HG03066 (cell line): ENCODE measurements around the gene PCNX1.

ENCODE experiments used
- ATAC-seq: cut with Tn5 transposase; IDR thresholded peaks from one replicate; pipeline ENCODE4 v1.9.1; 2021; ENCODE audit warnings: low read depth; ENCODE audit not compliant: unreplicated experiment

PCNX1 gene

GRCh38 chr14:70887737-70888499, 19.3 kb upstream of the PCNX1 start:
- ATAC-seq: no peak

GRCh38 chr14:70888681-70889175, 18.5 kb upstream of the PCNX1 start:
- ATAC-seq: no peak

- ATAC-seq: no peak
These were observed 17.7 kb upstream of the PCNX1 start for GRCh38 chr14:70889555-70889954.

GRCh38 chr14:70890826-70891659, 16.2 kb upstream of the PCNX1 start:
- ATAC-seq: no peak

- ATAC-seq: no peak
These were observed 15.5 kb upstream of the PCNX1 start for GRCh38 chr14:70891737-70892136.

GRCh38 chr14:70893062-70893845, 14.0 kb upstream of the PCNX1 start:
- no peak for ATAC-seq

- no peak for ATAC-seq
These were observed 13.4 kb upstream of the PCNX1 start for GRCh38 chr14:70893858-70894291.

GRCh38 chr14:70894868-70895267, 12.4 kb upstream of the PCNX1 start:
- no peak for ATAC-seq

GRCh38 chr14:70896317-70896716, 10.9 kb upstream of the PCNX1 start:
- ATAC-seq: no peak

- no peak for ATAC-seq
These were observed 10.3 kb upstream of the PCNX1 start for GRCh38 chr14:70896981-70897380.

- ATAC-seq: no peak
These were observed 9.8 kb upstream of the PCNX1 start for GRCh38 chr14:70897464-70897863.

GRCh38 chr14:70898111-70898745, 9.0 kb upstream of the PCNX1 start:
- no peak for ATAC-seq

- no peak for ATAC-seq
These were observed 6.0 kb upstream of the PCNX1 start for GRCh38 chr14:70901269-70901668.

GRCh38 chr14:70902184-70902583, 5.1 kb upstream of the PCNX1 start:
- no peak for ATAC-seq

- ATAC-seq: no peak
These were observed 2.9 kb upstream of the PCNX1 start for GRCh38 chr14:70904373-70904772.

GRCh38 chr14:70905301-70905700, 2.0 kb upstream of the PCNX1 start:
- ATAC-seq: no peak

GRCh38 chr14:70906793-70907175, 475 bp upstream of the PCNX1 start:
- no peak for ATAC-seq

GRCh38 chr14:70907996-70908934, 1.0 kb downstream of the PCNX1 start:
- peak; percentile 27 for ATAC-seq

- ATAC-seq: no peak
These were observed 1.8 kb downstream of the PCNX1 start for GRCh38 chr14:70908935-70909641.
